Liver (tissue), 9 donors: ENCODE data around the gene TWSG1. TPM values are rescaled to one million over a fixed set of nuclear protein-coding genes. Genes with fewer than 3 reads are reported as not detected.

Source experiments
- DNase-seq: peaks from one replicate; pipeline ENCODE4 v3.0.0-alpha.2; 2017; ENCODE audit warnings: low spot score
- H3K27ac ChIP-seq, 2 donors: one replicate each; pipeline ENCODE4 v1.7.0; 2013; ENCODE audit warnings: inconsistent platforms in 2 of 2, low read length in 2 of 2, control low read depth in 1 of 2, low read depth in 1 of 2, mild to moderate bottlenecking in 1 of 2
- H3K27me3 ChIP-seq, 4 donors: one replicate each; pipeline versions ENCODE4 v1.6.1 to v1.7.0; 2013; ENCODE audit warnings: low read length in 3 of 4, inconsistent platforms in 1 of 4, mild to moderate bottlenecking in 1 of 4, moderate library complexity in 1 of 4; ENCODE audit not compliant: control insufficient read depth in 4 of 4, insufficient read depth in 4 of 4
- H3K36me3 ChIP-seq, 4 donors: one replicate each; pipeline versions ENCODE4 v1.6.1 to v1.7.0; 2013; ENCODE audit warnings: low read length in 3 of 4, mild to moderate bottlenecking in 3 of 4, low read depth in 1 of 4, moderate library complexity in 1 of 4; ENCODE audit not compliant: control insufficient read depth in 4 of 4, insufficient read depth in 3 of 4
- H3K4me1 ChIP-seq, 4 donors: one replicate each; pipeline versions ENCODE4 v1.6.1 to v1.7.0; 2013; ENCODE audit warnings: low read length in 3 of 4, mild to moderate bottlenecking in 3 of 4, moderate library complexity in 1 of 4; ENCODE audit not compliant: control insufficient read depth in 4 of 4, insufficient read depth in 4 of 4
- H3K4me3 ChIP-seq, 3 donors: one replicate each; pipeline versions ENCODE4 v1.6.1 to v1.7.0; 2013; ENCODE audit warnings: low read length in 3 of 3, control low read depth in 1 of 3, low read depth in 1 of 3, mild to moderate bottlenecking in 1 of 3
- H3K9ac ChIP-seq, 2 donors: one replicate each; pipeline ENCODE4 v1.7.0; 2013; ENCODE audit warnings: low read length in 2 of 2, mild to moderate bottlenecking in 2 of 2, moderate library complexity in 2 of 2, control low read depth in 1 of 2, low read depth in 1 of 2
- H3K9me3 ChIP-seq, 4 donors: one replicate each; pipeline versions ENCODE4 v1.6.1 to v1.7.0; 2013; ENCODE audit warnings: low read length in 3 of 4; ENCODE audit not compliant: control insufficient read depth in 4 of 4
- EGR1 ChIP-seq, 2 donors: IDR thresholded peaks; 2 replicates each; pipeline ENCODE4 v1.6.1; 2016 to 2018; ENCODE audit warnings: antibody characterized with exemption in 2 of 2, low read depth in 2 of 2
- FOXA1 ChIP-seq: IDR thresholded peaks from 2 replicates; pipeline ENCODE4 v1.6.1; 2016; ENCODE audit warnings: antibody characterized with exemption
- FOXA2 ChIP-seq: IDR thresholded peaks from 2 replicates; pipeline ENCODE4 v1.6.1; 2016; ENCODE audit warnings: antibody characterized with exemption
- GABPA ChIP-seq, 2 donors: IDR thresholded peaks in 1 of 2; conservative IDR thresholded peaks in 1 of 2; 2 replicates each; pipeline ENCODE4 v1.6.1; 2016; ENCODE audit warnings: antibody characterized with exemption in 2 of 2, mild to moderate bottlenecking in 1 of 2, moderate library complexity in 1 of 2
- HNF4A ChIP-seq, 2 donors: conservative IDR thresholded peaks; 2 replicates each; pipeline ENCODE4 v1.6.1; 2016; ENCODE audit warnings: antibody characterized with exemption in 2 of 2, mild to moderate bottlenecking in 2 of 2
- HNF4G ChIP-seq: IDR thresholded peaks from 2 replicates; pipeline ENCODE4 v1.6.1; 2016; ENCODE audit warnings: antibody characterized with exemption
- JUND ChIP-seq, 2 donors: IDR thresholded peaks; 2 replicates each; pipeline ENCODE4 v1.6.1; 2016; ENCODE audit warnings: antibody characterized with exemption in 2 of 2
- NR2F2 ChIP-seq: IDR thresholded peaks from 2 replicates; pipeline ENCODE4 v1.6.1; 2016; ENCODE audit warnings: antibody characterized with exemption
- RXRA ChIP-seq, 2 donors: IDR thresholded peaks; 2 replicates each; pipeline ENCODE4 v1.6.1; 2017 to 2018; ENCODE audit warnings: antibody characterized with exemption in 2 of 2, mild to moderate bottlenecking in 1 of 2
- SP1 ChIP-seq: IDR thresholded peaks from 2 replicates; pipeline ENCODE4 v1.6.1; 2018; ENCODE audit warnings: antibody characterized with exemption, mild to moderate bottlenecking
- TAF1 ChIP-seq: conservative IDR thresholded peaks from 2 replicates; pipeline ENCODE4 v1.6.1; 2016; ENCODE audit warnings: antibody characterized with exemption, mild to moderate bottlenecking
- YY1 ChIP-seq: IDR thresholded peaks from 2 replicates; pipeline ENCODE4 v1.6.1; 2016; ENCODE audit warnings: antibody characterized with exemption, mild to moderate bottlenecking
- WGBS: extraction: QIAGEN DNeasy Blood & Tissue Kit; methylation state at CpG from one replicate; pipeline ENCODE4 v1.1.7; 2013; 5-methylcytosine and 5-hydroxymethylcytosine counted together
- polyA plus RNA-seq, 2 donors: library from polyadenylated mRNA; stranded (reverse) in 1 of 2; unstranded in 1 of 2; fragments of 200-250 nt in 1 of 2; fragments of >200 nt in 1 of 2; fragmentation: Nextera tagmentation in 1 of 2; extraction: Ambion mirVana in 1 of 2; gene quantifications; one replicate each; pipeline versions ENCODE4 v1.2.1 to v1.2.3, GENCODE V29; 2013 to 2015
- total RNA-seq, 2 donors: library from RNA; depleted of rRNA; stranded (reverse); fragments of >200 nt; gene quantifications; one replicate each; pipeline ENCODE4 v1.2.3, GENCODE V29; 2014
- TF ChIP-seq, protein P1 (sequence below): IDR thresholded peaks from 2 replicates; pipeline ENCODE4 v1.6.1; 2016; ENCODE audit warnings: antibody characterized with exemption
- TF ChIP-seq, protein P2 (sequence below): IDR thresholded peaks from 2 replicates; pipeline ENCODE4 v1.6.1; 2016; ENCODE audit warnings: antibody characterized with exemption, mild to moderate bottlenecking
- TF ChIP-seq, protein P3 (sequence below): fragments of 150-350 bp; IDR thresholded peaks from 2 replicates; pipeline ENCODE4 v1.5.1; 2017; ENCODE audit warnings: improper control_type of control experiment, low read depth, low read length; ENCODE audit not compliant: missing input control
- TF ChIP-seq, protein P4 (sequence below): IDR thresholded peaks from 2 replicates; pipeline ENCODE4 v1.6.1; 2016; ENCODE audit warnings: antibody characterized with exemption
- donor health status: healthy.
- donor health status: healthy.
- donor health status: healthy.
- donor health status: healthy.
- donor health status: healthy.

TWSG1 gene
- total and polyA plus RNA-seq, 4 donors: 3.9 to 11.1 (median 5.4) TPM

DNA sequence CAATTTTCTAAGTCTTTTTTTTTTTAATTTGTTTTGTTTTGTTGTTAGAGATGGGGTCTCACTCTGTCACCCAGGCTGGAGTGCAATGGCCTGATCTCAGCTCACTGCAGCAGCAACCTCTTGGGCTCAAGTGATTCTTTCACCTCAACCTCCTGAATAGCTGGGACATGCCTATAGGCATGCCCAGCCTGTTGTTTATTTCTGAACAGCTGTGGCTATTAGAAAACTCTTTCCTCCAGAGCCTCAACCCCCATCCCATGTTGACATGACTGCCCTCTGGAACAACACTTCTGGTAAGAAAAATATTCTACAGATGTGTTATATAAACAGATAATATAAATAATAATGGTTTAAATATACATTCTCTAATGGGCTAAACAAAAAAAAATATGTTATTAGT lies 44.4 kb upstream of the TWSG1 start:
- TF ChIP-seq TAF1 (no peak), HNF4A (conservative IDR thresholded peaks at IDR 0.05) (no peak), FOXA1 (no peak)
- peaks cover 4 to 12% (median 6%) of the 10 kb centered on the region in 4 donors for H3K9me3 ChIP-seq
- no peaks in the 10 kb centered on the region for H3K36me3 ChIP-seq
- no peaks in the 10 kb centered on the region for H3K27me3 ChIP-seq
- H3K4me1 ChIP-seq: no peaks in the 10 kb centered on the region
- no peak overlapping the region for H3K27ac ChIP-seq
- H3K9ac ChIP-seq: no peak overlapping the region
- DNase-seq: no peak
- H3K4me3 ChIP-seq: no peak overlapping the region

DNA sequence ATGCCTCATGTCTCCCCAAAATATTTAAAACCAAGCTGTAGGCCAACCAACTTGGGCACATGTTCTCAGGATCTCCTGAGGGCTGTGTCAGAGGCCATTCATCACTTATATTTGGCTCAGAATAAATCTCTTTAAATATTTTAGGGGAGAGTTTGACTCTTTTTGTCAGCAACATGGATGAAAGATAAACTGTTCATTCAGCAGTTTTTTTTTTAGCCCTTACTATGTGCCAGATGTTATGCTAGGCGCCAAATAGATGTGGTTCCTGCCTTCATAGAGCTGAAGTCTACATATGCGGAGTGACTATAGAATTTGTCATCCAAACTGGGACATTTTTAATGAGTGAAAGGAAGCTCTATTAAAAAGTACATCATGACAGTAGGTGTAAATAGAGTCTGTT lies 42.5 kb upstream of the TWSG1 start:
- peaks cover 4 to 12% (median 6%) of the 10 kb centered on the region in 4 donors for H3K9me3 ChIP-seq
- 95% methylated on average over 2 of the region's 2 CpGs for WGBS

More for the DNA sequence above, 42.5 kb upstream of the TWSG1 start:
- Histone ChIP-seq H3K27ac (no peak overlapping the region), H3K4me3 (no peak overlapping the region), H3K4me1 (no peaks in the 10 kb centered on the region), H3K36me3 (no peaks in the 10 kb centered on the region), H3K9ac (no peak overlapping the region), H3K27me3 (no peaks in the 10 kb centered on the region)
- TF ChIP-seq EGR1 (IDR thresholded peaks at IDR 0.05; ENCODE audit: low read depth in 2 of 2): no peak
- no peak for TF ChIP-seq HNF4A (conservative IDR thresholded peaks at IDR 0.05)
- no peak for TF ChIP-seq RXRA (IDR thresholded peaks at IDR 0.05)
- TF ChIP-seq, protein P1, sequence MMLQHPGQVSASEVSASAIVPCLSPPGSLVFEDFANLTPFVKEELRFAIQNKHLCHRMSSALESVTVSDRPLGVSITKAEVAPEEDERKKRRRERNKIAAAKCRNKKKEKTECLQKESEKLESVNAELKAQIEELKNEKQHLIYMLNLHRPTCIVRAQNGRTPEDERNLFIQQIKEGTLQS: no peak
- TF ChIP-seq JUND (IDR thresholded peaks at IDR 0.05): no peak
- TF ChIP-seq HNF4G: no peak
- no peak for TF ChIP-seq YY1
- no peak for TF ChIP-seq FOXA1
- TF ChIP-seq, protein P2, sequence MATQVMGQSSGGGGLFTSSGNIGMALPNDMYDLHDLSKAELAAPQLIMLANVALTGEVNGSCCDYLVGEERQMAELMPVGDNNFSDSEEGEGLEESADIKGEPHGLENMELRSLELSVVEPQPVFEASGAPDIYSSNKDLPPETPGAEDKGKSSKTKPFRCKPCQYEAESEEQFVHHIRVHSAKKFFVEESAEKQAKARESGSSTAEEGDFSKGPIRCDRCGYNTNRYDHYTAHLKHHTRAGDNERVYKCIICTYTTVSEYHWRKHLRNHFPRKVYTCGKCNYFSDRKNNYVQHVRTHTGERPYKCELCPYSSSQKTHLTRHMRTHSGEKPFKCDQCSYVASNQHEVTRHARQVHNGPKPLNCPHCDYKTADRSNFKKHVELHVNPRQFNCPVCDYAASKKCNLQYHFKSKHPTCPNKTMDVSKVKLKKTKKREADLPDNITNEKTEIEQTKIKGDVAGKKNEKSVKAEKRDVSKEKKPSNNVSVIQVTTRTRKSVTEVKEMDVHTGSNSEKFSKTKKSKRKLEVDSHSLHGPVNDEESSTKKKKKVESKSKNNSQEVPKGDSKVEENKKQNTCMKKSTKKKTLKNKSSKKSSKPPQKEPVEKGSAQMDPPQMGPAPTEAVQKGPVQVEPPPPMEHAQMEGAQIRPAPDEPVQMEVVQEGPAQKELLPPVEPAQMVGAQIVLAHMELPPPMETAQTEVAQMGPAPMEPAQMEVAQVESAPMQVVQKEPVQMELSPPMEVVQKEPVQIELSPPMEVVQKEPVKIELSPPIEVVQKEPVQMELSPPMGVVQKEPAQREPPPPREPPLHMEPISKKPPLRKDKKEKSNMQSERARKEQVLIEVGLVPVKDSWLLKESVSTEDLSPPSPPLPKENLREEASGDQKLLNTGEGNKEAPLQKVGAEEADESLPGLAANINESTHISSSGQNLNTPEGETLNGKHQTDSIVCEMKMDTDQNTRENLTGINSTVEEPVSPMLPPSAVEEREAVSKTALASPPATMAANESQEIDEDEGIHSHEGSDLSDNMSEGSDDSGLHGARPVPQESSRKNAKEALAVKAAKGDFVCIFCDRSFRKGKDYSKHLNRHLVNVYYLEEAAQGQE: no peak
- no peak for TF ChIP-seq FOXA2
- TF ChIP-seq, protein P3, sequence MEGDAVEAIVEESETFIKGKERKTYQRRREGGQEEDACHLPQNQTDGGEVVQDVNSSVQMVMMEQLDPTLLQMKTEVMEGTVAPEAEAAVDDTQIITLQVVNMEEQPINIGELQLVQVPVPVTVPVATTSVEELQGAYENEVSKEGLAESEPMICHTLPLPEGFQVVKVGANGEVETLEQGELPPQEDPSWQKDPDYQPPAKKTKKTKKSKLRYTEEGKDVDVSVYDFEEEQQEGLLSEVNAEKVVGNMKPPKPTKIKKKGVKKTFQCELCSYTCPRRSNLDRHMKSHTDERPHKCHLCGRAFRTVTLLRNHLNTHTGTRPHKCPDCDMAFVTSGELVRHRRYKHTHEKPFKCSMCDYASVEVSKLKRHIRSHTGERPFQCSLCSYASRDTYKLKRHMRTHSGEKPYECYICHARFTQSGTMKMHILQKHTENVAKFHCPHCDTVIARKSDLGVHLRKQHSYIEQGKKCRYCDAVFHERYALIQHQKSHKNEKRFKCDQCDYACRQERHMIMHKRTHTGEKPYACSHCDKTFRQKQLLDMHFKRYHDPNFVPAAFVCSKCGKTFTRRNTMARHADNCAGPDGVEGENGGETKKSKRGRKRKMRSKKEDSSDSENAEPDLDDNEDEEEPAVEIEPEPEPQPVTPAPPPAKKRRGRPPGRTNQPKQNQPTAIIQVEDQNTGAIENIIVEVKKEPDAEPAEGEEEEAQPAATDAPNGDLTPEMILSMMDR: no peak
- no peak for TF ChIP-seq TAF1
- TF ChIP-seq, protein P4, sequence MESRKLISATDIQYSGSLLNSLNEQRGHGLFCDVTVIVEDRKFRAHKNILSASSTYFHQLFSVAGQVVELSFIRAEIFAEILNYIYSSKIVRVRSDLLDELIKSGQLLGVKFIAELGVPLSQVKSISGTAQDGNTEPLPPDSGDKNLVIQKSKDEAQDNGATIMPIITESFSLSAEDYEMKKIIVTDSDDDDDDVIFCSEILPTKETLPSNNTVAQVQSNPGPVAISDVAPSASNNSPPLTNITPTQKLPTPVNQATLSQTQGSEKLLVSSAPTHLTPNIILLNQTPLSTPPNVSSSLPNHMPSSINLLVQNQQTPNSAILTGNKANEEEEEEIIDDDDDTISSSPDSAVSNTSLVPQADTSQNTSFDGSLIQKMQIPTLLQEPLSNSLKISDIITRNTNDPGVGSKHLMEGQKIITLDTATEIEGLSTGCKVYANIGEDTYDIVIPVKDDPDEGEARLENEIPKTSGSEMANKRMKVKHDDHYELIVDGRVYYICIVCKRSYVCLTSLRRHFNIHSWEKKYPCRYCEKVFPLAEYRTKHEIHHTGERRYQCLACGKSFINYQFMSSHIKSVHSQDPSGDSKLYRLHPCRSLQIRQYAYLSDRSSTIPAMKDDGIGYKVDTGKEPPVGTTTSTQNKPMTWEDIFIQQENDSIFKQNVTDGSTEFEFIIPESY: no peak
- no peak for TF ChIP-seq GABPA (IDR thresholded peaks at IDR 0.05 in 1 of 2, conservative IDR thresholded peaks at IDR 0.05 in 1 of 2)
- TF ChIP-seq SP1: no peak
- TF ChIP-seq NR2F2: no peak
- no peak for DNase-seq
